ENCODE measurements around the gene ARHGEF28. TPM values are rescaled to one million over a fixed set of nuclear protein-coding genes. Genes with fewer than 3 reads are reported as not detected.

The ARHGEF28 gene
- total and polyA plus RNA-seq, 9 of the 15 experiments (the other 6 are each of a cell fraction or from before 2014, with no cell fraction given) = 0.27 TPM; not detected in 8

GRCh38 chr5:73612799-73613198 lies 13.2 kb upstream of the ARHGEF28 start (continued):
- TF ChIP-seq REST (IDR thresholded peaks at IDR 0.05; ENCODE audit: borderline replicate concordance) (no peak), REST (CRISPR knock-in tag; IDR thresholded peaks at IDR 0.05; ENCODE audit: low read depth) (no peak), SREBF1 (IDR thresholded peaks at IDR 0.05; ENCODE audit: borderline replicate concordance, low read depth, low read length) (no peak)

GRCh38 chr5:73615085-73615484 lies 10.9 kb upstream of the ARHGEF28 start:
- DNase-seq (ENCODE audit: extremely low read depth in 1 of 4, low spot score in 3 of 4) = no peak
- Histone ChIP-seq H3K27me3 (ENCODE audit: control insufficient read depth in 2 of 2, insufficient read depth in 2 of 2, low read length in 2 of 2) (peaks cover 7 to 8% of the 10 kb centered on the region in 2 experiments; a peak in 2 of 5 replicates), H3K4me3 (no peak overlapping the region), H3K9me1 (ENCODE audit: control insufficient read depth, insufficient read depth, low read length) (no peaks in the 10 kb centered on the region), H3K4me1 (replicated peaks in 1 of 2; ENCODE audit: control insufficient read depth in 2 of 2, insufficient read depth in 2 of 2, low read length in 2 of 2) (no peaks in the 10 kb centered on the region), H4K20me1 (replicated peaks; ENCODE audit: control insufficient read depth, insufficient read depth, low read length) (no peaks in the 10 kb centered on the region), H3K27ac (ENCODE audit: extremely low read depth, low read depth, low read length) (no peak overlapping the region), H3K36me3 (ENCODE audit: control insufficient read depth, insufficient read depth, low read length) (no peaks in the 10 kb centered on the region), H3K9me3 (replicated peaks; ENCODE audit: control insufficient read depth, insufficient read depth, low read depth, low read length) (no peaks in the 10 kb centered on the region), H3K9ac (ENCODE audit: insufficient read depth in 1 of 2, low read depth in 2 of 2, low read length in 2 of 2) (no peak overlapping the region), H2AFZ (ENCODE audit: low read depth, low read length) (no peak overlapping the region), H3K79me2 (ENCODE audit: control insufficient read depth, insufficient read depth, low read length) (no peaks in the 10 kb centered on the region), H3K4me2 (ENCODE audit: insufficient read depth, low read length) (no peak overlapping the region)
- intact Hi-C loops (cut with micrococcal nuclease) (no loop called here), in situ Hi-C loops (cut with MboI) (no loop called here)
- no TSS peak for BruUV-seq (replicated peaks)
- FAIRE-seq = no peak
- ChIA-PET CTCF (ENCODE audit: low intra/inter-chr PET ratio) (no interaction called here), POLR2A (no interaction called here)
- WGBS (ENCODE audit: insufficient coverage, low coverage, missing lambda C conversion rate) = 3% methylated on average over 2 of the region's 2 CpGs
- no peak for ATAC-seq
- TF ChIP-seq PML (IDR thresholded peaks at IDR 0.05; ENCODE audit: low read length) (no peak), DEAF1 (CRISPR knock-in tag; IDR thresholded peaks at IDR 0.05) (no peak), ZBTB43 (CRISPR knock-in tag; IDR thresholded peaks at IDR 0.05) (no peak)
